ENCODE data around the gene SMTNL2.

SMTNL2 gene

GRCh38 chr17:4584101-4584916 lies at the start of gene SMTNL2:
SMTNL2 (plus strand) TSS chr17:4584529; CDS start chr17:4584606, 77 bp downstream.
- DNase-seq (ENCODE audit: low spot score), result no peak

DNA sequence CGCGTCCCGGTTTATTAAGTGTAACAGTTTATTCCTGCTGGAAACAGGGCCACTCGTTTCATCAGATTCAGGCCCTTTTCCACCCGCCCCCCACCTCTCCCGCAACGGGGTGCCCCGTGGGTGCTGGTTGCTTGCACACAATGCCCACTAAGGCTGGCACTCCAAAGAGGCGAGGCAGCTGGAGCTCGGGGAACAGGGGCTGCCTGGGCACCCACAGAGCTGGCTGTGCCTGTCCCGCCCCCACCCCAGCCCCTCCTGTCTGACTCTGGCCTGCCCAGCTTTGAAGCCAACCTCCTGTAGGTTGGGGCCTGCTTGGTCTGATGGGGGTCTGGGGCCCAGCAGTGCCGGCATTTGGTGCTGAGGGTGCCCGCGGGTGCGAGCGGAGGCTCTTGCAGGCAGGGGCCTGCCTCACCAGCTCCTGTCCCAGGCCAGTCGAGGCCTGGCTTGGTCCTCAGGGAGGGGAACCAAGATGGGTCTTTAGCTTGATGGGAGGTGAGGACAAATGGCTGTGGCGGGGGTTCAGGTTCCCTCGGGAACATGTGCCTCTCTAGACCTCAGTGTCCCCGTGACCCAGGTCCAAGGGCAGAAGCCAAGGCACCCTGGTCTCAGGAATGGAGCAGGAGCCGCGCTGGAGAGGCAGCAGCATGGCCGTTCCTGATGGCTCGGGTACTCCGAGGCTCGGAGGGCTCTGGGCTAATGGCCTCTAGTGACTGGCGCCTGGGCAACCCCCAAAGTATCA lies 49.2 kb upstream of the SMTNL2 start:
- peak; percentile 36 for DNase-seq (ENCODE audit: low spot score)

- no peak for DNase-seq (ENCODE audit: low spot score)
These were observed 48.6 kb upstream of the SMTNL2 start for GRCh38 chr17:4535667-4536258.

GRCh38 chr17:4536259-4536741 lies 48.0 kb upstream of the SMTNL2 start:
- peak; percentile 54 for DNase-seq (ENCODE audit: low spot score)

DNA sequence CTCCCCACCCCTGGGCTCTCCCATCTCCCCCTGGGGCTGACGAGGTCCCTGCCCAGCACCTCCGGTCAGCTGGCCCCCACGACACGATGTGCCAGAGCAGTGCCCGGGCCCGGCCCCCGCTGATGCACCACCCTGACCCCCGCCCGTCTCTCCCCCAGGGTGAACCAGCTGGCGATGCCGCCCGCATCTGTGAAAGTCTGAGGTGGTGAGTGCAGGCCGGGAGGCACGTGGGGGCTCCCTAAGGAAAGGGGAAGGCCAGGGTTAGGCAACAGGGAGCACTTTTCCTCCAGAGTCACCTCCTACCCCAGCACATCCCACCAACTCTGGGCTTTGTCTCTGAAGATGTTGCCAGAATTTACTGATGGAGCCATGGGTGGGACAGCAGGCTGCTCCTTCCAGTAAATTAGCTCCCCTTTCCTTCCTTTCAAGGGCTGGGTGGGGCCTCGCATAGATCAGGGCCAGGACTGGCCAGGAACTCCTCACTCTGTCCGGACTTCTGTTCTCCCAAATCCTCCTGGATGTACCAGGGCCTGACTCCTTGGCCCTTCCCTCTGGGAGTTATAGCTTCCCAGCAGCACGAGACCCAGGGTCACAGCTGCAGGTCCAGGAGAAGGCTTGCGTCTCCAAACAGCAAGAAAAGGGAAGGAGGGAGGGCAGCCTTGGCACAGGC lies 47.5 kb upstream of the SMTNL2 start:
- DNase-seq (ENCODE audit: low spot score), result no peak

- peak; percentile 82 for DNase-seq (ENCODE audit: low spot score)
These were observed 46.7 kb upstream of the SMTNL2 start for GRCh38 chr17:4537451-4538235.

- DNase-seq (ENCODE audit: low spot score), result no peak
These were observed 45.9 kb upstream of the SMTNL2 start for GRCh38 chr17:4538236-4539002.

DNA sequence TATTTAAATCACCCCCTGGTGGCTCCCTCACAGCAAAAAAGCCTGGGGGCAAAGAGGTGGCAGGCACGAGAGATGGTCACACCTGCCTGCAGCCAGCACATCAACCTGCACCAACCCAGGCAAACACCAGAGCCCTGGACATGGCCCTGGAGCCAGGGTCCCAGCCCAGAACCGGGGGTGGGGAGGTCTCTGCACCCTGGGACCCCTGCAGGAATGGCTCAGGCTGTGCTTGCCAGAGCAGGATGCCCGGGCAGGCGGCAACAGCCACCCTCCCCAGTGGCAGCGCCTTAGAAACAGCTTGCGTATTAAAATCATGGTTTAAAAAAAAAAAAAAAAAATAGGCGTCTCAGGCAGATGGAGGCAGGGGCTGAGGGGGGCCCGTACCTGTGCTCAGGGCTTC lies 45.3 kb upstream of the SMTNL2 start:
- DNase-seq (ENCODE audit: low spot score), result no peak

DNA sequence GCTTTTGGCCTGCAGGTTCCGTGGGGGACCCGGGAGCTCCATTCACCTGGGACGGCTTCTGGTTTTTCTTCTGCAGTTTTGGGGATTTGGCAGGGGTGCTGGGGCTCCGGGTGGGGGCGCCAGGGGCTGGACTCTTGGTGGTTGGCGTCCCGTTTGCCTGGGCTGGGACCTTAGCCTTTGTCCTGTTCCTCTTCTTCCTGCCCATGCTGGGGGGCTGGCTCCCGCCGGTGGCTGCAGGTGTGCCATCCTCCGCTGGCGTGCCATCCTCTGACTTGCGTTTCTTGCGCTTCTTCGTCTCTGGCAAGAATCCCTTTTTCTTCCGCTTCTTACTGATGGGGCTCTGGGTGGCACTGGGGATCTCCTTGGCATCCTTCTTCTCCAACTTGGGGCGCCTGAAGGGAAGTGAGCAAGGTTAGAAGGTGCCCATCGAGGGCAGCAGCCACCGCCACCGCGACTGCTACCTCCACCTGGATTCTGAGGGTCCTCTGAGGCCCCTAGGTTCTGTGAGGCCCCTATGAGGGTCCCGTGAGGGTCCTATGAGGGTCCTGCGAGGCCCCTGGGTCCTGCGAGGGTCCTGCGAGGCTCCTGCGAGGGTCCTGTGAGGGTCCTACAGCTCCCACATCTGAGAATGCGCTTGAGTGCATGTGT lies 44.6 kb upstream of the SMTNL2 start:
- DNase-seq (ENCODE audit: low spot score), result no peak

DNA sequence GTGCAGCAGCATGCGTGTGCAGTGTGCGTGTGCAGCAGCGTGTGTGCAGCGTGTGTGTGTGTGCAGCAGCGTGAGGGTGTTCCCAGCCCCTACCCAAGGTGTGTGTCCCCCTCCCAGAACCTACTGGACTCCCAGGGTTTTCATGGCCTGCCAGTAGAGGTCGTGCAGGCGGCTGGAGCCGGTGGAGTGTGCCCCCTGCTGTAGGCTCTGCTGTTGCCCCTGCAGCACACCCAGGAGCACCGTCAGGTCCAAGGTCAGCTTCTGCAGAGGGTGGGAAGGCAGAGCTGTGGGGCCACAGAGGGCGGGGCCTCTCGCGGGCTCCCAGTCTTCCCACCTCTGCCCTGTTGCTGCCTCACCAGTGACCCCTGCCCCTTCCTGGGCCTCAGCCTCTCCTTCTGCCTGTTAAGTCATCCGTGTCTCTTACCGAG lies 44.1 kb upstream of the SMTNL2 start:
- DNase-seq (ENCODE audit: low spot score), result no peak

DNA sequence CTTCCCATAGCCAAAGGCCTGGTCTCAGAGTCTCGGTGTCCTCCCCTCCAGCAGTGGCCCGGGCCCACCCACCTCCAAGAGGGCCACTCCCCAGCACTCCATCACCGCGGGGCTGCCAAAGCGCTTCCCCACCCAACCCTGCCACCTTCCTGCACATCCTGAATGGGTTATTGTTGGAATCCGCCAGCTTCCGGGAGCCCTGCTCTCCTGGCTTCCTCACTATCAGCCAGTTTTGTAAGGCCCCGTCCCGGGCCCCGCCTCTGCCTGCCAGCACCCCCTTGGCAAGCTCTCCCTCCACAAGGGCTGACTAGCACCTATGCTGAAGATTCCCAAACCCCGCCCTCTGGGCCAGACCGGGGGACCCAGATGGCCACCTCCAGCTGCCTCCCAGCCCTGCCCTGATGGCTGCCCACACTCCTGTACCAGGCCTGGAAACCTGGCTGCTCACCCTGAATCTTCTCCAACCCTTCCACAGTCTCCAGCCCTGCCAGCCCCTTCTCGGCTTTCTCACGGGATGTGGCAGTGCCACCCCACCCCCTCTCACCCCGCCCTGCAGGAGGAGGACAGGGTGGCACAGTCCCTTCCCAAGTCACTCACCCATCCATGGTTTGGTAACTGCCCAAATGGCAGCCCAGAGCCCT lies 43.5 kb upstream of the SMTNL2 start:
- DNase-seq (ENCODE audit: low spot score), result no peak

DNA sequence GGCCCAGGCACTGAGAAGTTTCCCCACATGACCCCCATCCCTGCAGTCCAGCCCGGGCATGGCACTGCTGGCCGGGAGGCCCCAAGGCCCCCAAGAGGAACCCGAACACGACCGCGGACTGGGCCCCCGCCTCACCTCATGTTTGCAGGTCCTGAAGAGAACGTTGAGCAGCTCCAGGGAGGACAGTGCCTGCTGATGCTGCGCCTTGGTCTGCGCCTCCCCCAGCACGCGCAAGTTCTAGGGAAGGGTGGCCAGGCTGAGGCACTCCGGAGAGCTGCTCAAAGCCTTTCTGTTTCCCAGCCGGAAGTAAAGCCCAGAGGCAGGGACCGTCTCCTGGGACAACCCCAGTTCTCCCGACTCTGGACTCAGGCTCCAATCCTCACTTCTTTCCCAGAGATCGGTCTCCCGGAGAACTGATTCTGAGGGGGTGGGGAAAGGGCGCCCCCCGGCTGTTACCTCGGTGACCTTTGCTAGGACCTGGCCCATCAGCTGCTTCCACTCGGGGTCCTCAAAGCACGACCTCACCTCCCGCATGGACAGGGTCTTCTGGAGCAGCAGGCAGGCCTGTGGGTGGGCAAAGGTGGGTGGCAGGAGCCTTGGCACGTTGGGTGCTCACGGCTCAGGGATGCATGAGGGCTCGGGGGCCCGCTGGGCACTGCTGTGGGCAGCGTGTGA lies 42.9 kb upstream of the SMTNL2 start:
- DNase-seq (ENCODE audit: low spot score), result no peak

DNA sequence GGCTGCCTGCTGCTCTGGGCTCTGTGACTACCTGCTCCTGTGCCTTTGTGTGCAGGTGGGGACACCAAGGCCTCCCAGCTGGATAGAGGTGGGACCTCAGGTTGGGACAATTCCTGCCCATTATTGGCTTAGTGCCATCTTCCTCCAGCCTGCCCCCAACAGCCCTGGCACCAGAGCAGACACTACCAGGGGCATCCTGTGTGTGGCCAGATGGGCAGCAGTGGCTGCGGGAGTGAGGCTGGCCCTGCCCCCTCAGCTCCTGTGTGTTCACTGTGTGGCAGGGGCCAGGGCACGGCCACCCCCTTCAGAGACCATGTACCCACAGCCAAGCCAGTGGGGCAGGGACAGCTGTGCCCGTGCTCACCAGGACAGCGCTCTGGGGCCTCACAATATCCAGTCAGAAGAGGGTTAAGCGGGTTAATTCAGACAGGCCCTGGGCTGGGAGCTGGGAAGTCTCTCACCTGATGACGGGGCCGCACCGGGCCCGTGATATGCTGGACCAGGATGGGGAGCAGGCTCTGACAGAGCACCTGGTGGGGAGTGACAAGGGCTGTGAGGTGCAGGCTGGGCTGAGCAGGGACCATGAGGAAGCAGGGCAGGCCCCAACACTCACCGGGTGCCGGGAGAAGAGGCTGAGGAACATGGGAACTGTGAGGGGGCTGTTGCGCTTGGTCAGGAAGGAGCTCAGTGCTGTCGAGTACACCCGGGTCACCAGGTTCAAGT lies 42.2 kb upstream of the SMTNL2 start:
- DNase-seq (ENCODE audit: low spot score), result no peak

DNA sequence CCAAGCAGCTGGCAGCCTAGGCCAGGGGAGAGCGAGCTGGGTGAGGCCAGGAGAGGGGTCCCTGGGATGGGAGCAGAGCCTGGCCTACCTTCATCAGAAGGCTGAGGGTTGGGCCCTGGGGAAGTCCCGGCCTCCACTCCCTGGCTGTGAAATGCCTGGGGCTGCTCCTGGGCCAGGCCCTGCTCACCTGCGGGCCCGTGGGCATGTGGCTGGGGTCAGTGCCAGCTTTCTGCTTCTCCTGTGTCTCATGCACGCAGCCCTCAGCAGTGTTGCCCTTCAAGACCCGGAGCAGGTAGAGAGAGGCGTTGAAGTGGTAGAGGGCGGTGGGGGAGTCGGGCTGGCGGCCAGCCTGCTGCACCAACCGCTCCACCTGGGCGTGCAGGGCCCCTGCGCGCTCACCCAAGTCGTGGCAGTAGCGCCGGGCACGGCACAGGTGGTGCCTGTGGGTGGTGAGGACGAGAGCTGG lies 41.6 kb upstream of the SMTNL2 start:
- no peak for DNase-seq (ENCODE audit: low spot score)

DNA sequence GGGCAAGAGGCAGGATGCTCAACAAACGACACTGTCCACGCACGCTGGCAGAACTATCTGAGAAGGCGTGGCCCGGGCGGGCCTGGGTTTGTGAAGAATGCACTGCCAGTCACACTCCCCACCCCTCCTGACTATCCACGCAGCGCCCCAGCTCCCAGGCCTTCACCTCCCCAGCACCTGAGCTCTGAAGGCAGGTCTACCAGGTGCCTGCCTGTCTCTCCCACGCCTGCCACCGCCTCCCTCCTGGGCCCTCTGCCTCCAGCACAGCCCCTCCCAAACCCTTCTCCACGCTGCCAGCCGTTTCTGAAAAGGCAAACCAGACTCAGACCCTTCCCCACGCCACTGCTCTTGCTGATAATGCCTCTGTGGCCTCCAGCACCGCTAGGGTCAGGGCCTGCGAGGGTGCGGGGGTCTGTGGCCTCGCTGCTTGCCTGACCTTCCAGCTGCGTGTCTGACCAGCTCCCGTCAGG lies 40.7 kb upstream of the SMTNL2 start:
- no peak for DNase-seq (ENCODE audit: low spot score)

DNA sequence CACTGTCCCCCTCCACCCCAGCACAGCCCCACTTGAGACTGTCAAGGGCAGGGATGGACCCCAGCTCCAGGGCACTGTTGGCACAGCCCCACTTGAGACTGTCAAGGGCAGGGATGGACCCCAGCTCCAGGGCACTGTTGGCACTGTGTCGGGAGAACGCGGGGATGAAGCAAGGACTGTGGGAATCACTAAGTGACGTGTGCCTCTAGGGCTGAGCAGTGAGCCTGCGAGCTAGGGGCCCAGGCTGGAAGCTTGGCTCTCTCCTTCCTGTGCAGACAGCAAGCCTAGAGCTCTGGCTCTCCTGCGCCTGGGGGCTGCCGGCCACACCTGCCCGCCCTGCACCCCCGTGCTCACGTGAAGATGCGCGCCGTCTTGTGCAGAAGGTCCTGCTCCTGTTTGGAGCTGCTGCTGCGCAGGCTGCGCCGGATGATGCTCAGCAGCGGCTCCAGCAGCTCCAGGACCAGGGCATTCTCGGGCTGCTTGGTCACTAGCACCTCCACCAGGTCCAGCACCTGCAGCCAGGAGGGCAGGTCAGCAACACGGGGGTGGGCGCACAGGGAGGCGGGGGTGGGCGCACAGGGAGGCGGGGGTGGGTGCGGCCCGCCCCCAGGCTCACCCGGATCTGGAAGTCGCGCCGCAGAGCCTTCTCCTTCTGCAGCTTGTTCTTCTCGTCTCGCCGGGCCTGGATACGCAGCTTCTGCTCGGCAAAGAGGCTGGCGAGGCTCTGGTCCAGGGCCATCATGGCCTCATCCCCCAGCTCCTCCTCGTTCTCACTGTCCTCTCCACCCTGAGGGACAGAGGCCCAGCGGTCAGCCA lies 40.0 kb upstream of the SMTNL2 start:
- no peak for DNase-seq (ENCODE audit: low spot score)

DNA sequence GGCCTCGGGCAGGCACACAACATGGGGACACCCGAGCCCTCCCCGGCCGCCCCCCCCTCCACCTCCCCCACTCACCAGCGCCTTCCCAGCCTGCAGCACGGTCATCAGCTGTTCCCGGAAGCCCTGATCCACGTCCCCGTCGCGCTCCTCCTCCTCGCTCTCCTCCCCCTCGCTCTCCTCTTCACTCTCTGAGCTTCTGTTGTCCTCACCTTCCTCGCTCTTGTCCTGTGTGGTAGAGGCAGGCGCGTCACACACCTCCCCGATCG lies 39.4 kb upstream of the SMTNL2 start:
- DNase-seq (ENCODE audit: low spot score), result peak; percentile 49
